NCI-H748 treated with DMSO at 0.1 percent for 48 hours (cell line): ENCODE measurements around the gene VRK2.
"Not testable (repeated sequence)": the region's sequence is repeated elsewhere in the genome, so short reads cannot be mapped to it uniquely, and the experiment has no call there.

Experiments used
- DNase-seq: peaks from one replicate; lab custom pipeline; 2025; lab: John Stamatoyannopoulos, UW

Gene VRK2

GRCh38 chr2:58054264-58054663, 7.7 kb downstream of the VRK2 start:
- DNase-seq = no peak

- no peak for DNase-seq
Measured at GRCh38 chr2:58055033-58055786, 8.6 kb downstream of the VRK2 start.

- no peak for DNase-seq
Measured at GRCh38 chr2:58056192-58056916, 9.7 kb downstream of the VRK2 start.

- no peak for DNase-seq
Measured at GRCh38 chr2:58057707-58058530, 11.3 kb downstream of the VRK2 start.

GRCh38 chr2:58063641-58064040, 17.0 kb downstream of the VRK2 start:
- DNase-seq = no peak

- no peak for DNase-seq
Measured at GRCh38 chr2:58064086-58064485, 17.5 kb downstream of the VRK2 start.

- no peak for DNase-seq
Measured at GRCh38 chr2:58065248-58065647, 18.6 kb downstream of the VRK2 start.

- DNase-seq = no peak
Measured at GRCh38 chr2:58067001-58067400, 20.4 kb downstream of the VRK2 start.

- no peak for DNase-seq
Measured at GRCh38 chr2:58070765-58071164, 24.2 kb downstream of the VRK2 start.

- DNase-seq = no peak
Measured at GRCh38 chr2:58072102-58072501, 25.5 kb downstream of the VRK2 start.

GRCh38 chr2:58073008-58073407, 26.4 kb downstream of the VRK2 start:
- DNase-seq = no peak

GRCh38 chr2:58073751-58074150, 27.1 kb downstream of the VRK2 start:
- DNase-seq = no peak

GRCh38 chr2:58081000-58081399, 34.4 kb downstream of the VRK2 start:
- no peak for DNase-seq

GRCh38 chr2:58089081-58089480, 42.5 kb downstream of the VRK2 start:
- DNase-seq = no peak

GRCh38 chr2:58092772-58093171, 46.2 kb downstream of the VRK2 start:
- DNase-seq = not testable (repeated sequence)

- DNase-seq = no peak
Measured at GRCh38 chr2:58097025-58097424, 50.4 kb downstream of the VRK2 start.

GRCh38 chr2:58098254-58099095, 51.9 kb downstream of the VRK2 start:
- DNase-seq = no peak

- no peak for DNase-seq
Measured at GRCh38 chr2:58099096-58099769, 52.6 kb downstream of the VRK2 start.

- no peak for DNase-seq
Measured at GRCh38 chr2:58101500-58101899, 54.9 kb downstream of the VRK2 start.

- DNase-seq = no peak
Measured at GRCh38 chr2:58106896-58107295, 60.3 kb downstream of the VRK2 start.
